Spleen (tissue), 7 donors: ENCODE results near the gene ZNF394.

Source experiments
- CTCF ChIP-seq, 11 experiments: fragments of 200-600 bp in 7 of 11; fragments of 450-650 bp in 4 of 11; sonication (generic) in 4 of 11; IDR thresholded peaks in 8 of 11; conservative IDR thresholded peaks in 3 of 11; 1 replicate in 7 of 11; 2 replicates in 4 of 11; pipeline versions ENCODE4 v1.4.0 to v1.8.0; 2016 to 2021; ENCODE audit warnings: antibody characterized with exemption in 11 of 11, inconsistent platforms in 4 of 11, mild to moderate bottlenecking in 1 of 11
- POLR2A ChIP-seq, 3 donors: fragments of 450-650 bp; IDR thresholded peaks; one replicate each; pipeline ENCODE4 v1.5.1; 2017; ENCODE audit warnings: antibody characterized with exemption in 3 of 3, mild to moderate bottlenecking in 1 of 3
- donor health status: DM: no; HTN: no; CAD: no; lungs with moderate emphysema.
- donor health status: DM: no; HTN: no; CAD: no.
- donor health status: DM: no; HTN: no; CAD: no.

- TF ChIP-seq POLR2A (IDR thresholded peaks at IDR 0.05) (no peak), CTCF (IDR thresholded peaks at IDR 0.05 in 8 of 11, conservative IDR thresholded peaks at IDR 0.05 in 3 of 11) (peak in 2 of 11 experiments; percentile 11 to 49)
Measured at GRCh38 chr7:99472561-99473314, 27.3 kb downstream of the ZNF394 start, which contains the start of gene ZNF789.
